Ishikawa (cell line): Measurements from ENCODE around the gene HTRA2.

Experiments
- CEBPB ChIP-seq: IDR thresholded peaks from 2 replicates; pipeline ENCODE4 v1.6.1; 2012
- CREB1 ChIP-seq: IDR thresholded peaks from 2 replicates; pipeline ENCODE4 v1.6.1; 2012; ENCODE audit warnings: low read depth
- EGR1 ChIP-seq: IDR thresholded peaks from 2 replicates; pipeline ENCODE4 v1.6.1; 2012
- EP300 ChIP-seq: IDR thresholded peaks from 2 replicates; pipeline ENCODE4 v1.6.1; 2012; ENCODE audit warnings: borderline replicate concordance
- FOXM1 ChIP-seq: IDR thresholded peaks from 2 replicates; pipeline ENCODE4 v1.6.1; 2012; ENCODE audit warnings: low read depth, borderline replicate concordance
- NFIC ChIP-seq: IDR thresholded peaks from 2 replicates; pipeline ENCODE4 v1.6.1; 2012
- RAD21 ChIP-seq: IDR thresholded peaks from 2 replicates; pipeline ENCODE4 v1.6.1; 2012; ENCODE audit warnings: low read depth
- REST ChIP-seq: IDR thresholded peaks from 2 replicates; pipeline ENCODE4 v1.6.1; 2012; ENCODE audit warnings: low read depth, mild to moderate bottlenecking
- TAF1 ChIP-seq: IDR thresholded peaks from 2 replicates; pipeline ENCODE4 v1.6.1; 2012; ENCODE audit warnings: low read depth, mild to moderate bottlenecking
- TCF12 ChIP-seq: IDR thresholded peaks from 2 replicates; pipeline ENCODE4 v1.6.1; 2012; ENCODE audit warnings: low read depth
- TEAD4 ChIP-seq: IDR thresholded peaks from 2 replicates; pipeline ENCODE4 v1.6.1; 2012
- YY1 ChIP-seq: IDR thresholded peaks from 2 replicates; pipeline ENCODE4 v1.6.1; 2012; ENCODE audit warnings: low read depth
- ZBTB7A ChIP-seq: IDR thresholded peaks from 2 replicates; pipeline ENCODE4 v1.6.1; 2012; ENCODE audit warnings: low read depth
- TF ChIP-seq, protein P1 (sequence below): IDR thresholded peaks from 2 replicates; pipeline ENCODE4 v1.6.1; 2012

DNA sequence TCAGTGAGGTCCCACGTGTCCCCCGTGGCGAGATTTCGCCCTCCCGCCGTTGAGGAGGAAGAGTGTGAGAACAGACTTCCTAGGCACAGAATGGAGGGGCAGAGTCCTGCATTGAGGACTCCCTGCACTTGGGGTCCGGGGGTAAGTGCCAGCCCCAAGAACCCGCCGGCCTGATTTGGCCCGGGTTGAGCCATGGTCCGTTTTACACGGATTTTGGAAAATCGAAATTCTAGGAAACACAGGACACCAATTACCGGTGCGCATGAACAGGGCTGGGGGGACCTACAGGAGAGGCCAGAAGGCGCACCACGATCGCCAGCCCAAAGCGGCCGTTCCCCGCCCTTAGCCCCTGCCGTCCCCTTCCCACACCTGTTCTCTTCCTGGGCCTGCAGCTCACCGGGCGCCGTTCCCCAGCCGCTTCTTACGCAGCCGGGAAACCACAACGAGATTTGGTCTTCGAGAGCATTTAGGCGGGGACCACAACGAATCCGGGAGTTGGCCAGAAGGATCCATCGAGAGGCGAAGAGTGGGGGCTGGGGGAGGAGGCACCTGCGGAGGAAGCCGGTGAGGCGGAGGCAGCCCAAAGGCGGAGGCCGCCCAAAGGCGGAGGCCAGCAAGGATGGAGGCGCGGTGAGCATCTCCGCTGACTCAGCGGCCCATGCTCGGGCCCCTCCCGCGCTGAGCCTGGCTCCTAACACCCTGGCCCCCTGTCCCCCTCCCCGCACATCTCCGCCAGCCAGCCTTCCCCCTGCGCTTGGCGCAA, 15.9 kb upstream of the HTRA2 start:
- no peak for TF ChIP-seq REST
- TF ChIP-seq TEAD4: no peak
- no peak for TF ChIP-seq EP300
- TF ChIP-seq, protein P1, sequence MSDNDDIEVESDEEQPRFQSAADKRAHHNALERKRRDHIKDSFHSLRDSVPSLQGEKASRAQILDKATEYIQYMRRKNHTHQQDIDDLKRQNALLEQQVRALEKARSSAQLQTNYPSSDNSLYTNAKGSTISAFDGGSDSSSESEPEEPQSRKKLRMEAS: no peak
- TF ChIP-seq CEBPB: no peak
- TF ChIP-seq EGR1: no peak
- no peak for TF ChIP-seq RAD21
- TF ChIP-seq FOXM1: no peak
- TF ChIP-seq CREB1: no peak
- TF ChIP-seq YY1: no peak
- TF ChIP-seq TCF12: no peak
- no peak for TF ChIP-seq NFIC
- no peak for TF ChIP-seq TAF1
- no peak for TF ChIP-seq ZBTB7A
